Stimulated activated naive CD4-positive, alpha-beta T cell (primary cell): ENCODE measurements around the gene PHACTR2.
A peak's percentile ranks its signal among the peaks of the same experiment; 100 is the strongest.

Source experiments
- DNase-seq, 6 experiments: peaks; one replicate each; lab custom pipeline; 2025; lab: John Stamatoyannopoulos, UW

The PHACTR2 gene

DNA sequence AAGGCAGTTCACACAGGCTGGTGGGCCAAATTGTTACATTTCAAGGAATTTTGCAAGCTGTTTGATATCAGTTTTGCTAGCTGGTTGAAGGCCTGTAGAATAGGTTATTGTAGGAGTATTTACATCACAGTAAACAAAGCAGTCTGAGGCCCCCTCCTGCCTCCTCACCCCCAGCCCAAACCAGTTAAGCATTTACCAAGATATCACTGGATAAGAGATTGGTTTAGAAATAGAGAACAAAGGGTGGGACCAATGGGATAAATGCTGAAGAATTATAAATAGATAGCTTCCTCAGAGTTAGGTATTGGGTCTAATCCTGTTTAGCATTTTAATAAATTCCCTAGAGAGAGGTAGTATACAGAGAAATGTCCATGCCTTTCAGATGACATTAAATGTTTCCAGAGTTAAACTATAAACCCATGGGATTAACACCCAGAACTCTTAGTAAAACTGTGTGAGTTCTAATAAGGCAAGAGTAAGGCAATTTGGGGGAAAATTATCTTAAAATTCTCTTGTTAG is 2.3 kb upstream of the PHACTR2 start:
- DNase-seq: no peak

GRCh38 chr6:143675946-143676345 is 1.8 kb upstream of the PHACTR2 start:
- no peak for DNase-seq

- no peak for DNase-seq
Measured at GRCh38 chr6:143676437-143677045, 1.2 kb upstream of the PHACTR2 start.

DNA sequence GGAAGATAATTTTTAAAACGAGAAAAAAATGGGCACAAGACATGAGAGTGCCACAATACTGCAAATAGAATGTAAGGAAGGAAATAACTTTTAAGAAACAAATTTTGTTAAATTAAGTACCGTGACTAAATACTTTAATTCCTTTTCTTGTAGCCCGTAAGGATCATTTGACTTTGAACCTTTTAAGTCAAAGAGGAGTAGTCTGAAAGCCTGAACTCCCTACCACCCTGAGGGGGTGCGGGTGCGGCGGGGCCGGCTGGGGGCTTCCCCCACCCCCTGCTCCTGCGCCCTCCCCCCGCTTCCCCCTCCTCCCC is 231 bp upstream of the PHACTR2 start:
- DNase-seq: no peak

DNA sequence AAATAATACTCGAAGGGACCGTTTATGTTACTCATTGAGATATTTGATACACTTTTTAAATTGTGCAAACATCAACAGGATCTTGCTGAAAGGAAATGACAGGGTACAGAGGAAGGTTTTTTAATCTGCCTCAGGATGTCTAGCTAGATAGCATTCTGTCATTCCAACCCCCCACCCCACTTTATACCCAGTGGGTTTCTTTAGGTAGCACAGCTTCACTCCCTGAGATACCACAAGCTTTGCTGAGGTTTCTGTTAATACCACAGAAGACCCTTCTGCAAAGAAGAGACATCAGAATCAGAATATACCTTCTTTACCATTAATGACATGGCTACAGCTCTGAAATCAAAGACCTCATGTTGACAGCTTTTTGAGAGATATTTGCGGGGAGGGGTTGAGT is 1.3 kb downstream of the PHACTR2 start:
- DNase-seq: peak in 2 of 6 experiments; percentile 2 to 11

- DNase-seq: no peak
Measured at GRCh38 chr6:143680141-143680540, 2.4 kb downstream of the PHACTR2 start.

- DNase-seq: no peak
Measured at GRCh38 chr6:143682805-143683204, 5.0 kb downstream of the PHACTR2 start.

DNA sequence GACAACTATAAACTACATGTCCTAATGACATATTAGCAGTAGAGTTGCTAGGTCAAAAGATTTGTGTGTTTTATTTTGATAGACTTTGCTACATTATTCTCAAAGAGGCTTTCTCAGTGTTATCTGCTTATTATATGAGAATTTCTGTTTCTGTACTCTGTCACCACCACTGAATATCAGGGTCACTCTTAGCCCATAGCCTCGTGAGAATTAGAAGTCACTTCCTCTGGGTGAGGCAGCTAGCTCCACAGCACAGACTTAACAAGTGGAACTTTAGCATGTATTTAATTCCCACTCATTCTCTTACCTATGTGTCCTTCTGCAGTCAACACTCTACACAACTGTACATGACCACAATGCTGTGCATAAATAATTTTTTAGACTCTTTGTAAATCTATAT is 6.7 kb downstream of the PHACTR2 start:
- DNase-seq: no peak

GRCh38 chr6:143685653-143686052 is 7.9 kb downstream of the PHACTR2 start:
- DNase-seq: no peak

GRCh38 chr6:143687591-143687990 is 9.8 kb downstream of the PHACTR2 start:
- DNase-seq: no peak

- DNase-seq: no peak
Measured at GRCh38 chr6:143688681-143689080, 10.9 kb downstream of the PHACTR2 start.

DNA sequence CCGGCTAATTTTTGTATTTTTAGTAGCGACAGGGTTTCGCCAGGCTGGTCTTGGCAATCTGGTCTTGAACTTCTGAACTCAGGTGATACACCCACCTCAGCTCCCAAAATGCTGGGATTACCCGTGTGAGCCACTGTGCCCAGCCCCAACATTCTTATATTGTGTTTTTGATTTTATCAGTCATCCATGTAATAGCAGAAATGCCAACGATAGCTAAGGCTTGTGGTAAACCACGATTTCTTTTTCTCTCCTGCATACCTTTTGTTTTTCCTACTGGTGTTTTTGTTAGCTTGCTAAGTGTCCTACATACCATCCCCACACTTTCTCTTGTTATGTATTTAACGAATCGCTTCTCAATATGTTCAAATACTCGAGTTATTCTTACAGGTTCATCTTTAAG is 12.1 kb downstream of the PHACTR2 start:
- no peak for DNase-seq

GRCh38 chr6:143691155-143691554 is 13.4 kb downstream of the PHACTR2 start:
- DNase-seq: no peak

GRCh38 chr6:143691900-143692636 is 14.3 kb downstream of the PHACTR2 start:
- no peak for DNase-seq

- DNase-seq: no peak
Measured at GRCh38 chr6:143692696-143693095, 14.9 kb downstream of the PHACTR2 start.

DNA sequence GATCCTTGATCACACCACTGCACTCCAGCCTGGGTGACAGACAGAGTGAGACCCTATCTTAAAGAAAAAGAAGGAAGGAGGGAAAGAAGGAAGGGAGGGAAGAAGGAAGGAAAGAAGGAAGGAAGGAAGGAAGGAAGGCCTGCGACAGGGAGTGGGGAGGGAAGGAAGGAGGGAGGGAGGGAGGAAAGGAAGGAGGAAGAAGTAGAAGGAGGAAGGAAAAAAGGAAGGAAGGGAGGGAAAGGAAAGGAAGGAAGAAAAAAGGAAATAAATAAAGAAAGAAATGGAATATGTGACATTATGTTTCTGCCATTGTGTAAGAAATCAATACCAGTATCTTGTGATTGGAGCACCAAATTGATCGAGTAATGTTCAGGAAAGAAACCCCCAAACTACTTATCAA is 16.2 kb downstream of the PHACTR2 start:
- no peak for DNase-seq

DNA sequence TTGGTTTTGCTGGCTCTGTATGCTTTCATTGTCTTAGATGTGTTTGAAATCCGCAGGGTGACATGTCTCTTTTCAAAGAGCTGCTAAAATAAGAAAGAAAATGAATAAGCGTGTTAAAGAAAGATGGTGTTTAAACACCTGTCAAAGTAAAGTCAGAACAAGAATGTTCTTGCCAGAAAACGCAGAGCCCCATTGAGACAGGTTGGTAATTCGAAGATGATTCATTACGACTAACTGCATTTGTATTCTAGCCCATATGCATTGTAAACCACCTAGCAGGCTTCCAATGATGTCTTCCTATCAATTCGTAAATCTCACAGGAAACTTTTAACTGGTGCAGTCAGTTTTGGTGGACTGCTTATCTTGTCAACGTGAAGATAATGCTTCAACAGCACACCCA is 16.8 kb downstream of the PHACTR2 start:
- DNase-seq: no peak

DNA sequence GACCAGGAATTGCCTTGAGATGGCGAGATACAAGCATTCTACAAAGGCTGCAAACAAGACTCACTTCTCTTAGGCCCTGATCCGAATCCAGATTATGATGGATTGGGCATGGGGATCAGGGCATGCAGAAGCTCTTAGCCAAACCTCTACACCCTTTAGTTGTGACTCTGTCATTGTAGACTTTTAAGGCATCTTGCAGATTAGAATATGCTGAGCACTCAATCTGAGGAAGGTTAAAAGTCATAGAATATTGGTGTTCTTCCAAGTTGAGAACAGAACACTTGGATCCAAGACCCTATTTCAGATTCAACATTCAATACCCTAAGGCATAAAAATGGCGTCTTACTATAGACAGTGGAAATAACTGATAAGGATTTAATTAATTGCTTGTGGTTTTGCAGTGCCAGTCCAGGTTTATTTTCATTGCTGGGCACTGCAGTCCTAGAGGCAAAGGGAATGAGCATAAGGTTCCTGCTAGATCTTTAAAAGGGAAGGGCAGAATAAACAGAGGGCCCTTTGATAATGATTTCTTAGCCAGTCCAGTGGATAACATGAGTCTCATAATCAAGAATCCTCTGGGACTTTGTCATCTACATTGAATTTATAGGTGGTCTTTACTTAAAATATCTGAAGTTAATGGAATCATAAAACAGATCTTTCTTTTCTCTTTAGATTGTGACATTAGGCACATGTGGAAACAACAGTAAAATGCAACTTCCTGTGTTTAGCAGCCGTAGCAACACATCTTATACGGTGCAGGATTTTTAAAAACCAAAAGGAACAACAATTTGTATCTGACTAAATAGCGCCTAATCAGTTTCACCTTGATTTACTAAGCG is 17.6 kb downstream of the PHACTR2 start:
- DNase-seq: no peak

DNA sequence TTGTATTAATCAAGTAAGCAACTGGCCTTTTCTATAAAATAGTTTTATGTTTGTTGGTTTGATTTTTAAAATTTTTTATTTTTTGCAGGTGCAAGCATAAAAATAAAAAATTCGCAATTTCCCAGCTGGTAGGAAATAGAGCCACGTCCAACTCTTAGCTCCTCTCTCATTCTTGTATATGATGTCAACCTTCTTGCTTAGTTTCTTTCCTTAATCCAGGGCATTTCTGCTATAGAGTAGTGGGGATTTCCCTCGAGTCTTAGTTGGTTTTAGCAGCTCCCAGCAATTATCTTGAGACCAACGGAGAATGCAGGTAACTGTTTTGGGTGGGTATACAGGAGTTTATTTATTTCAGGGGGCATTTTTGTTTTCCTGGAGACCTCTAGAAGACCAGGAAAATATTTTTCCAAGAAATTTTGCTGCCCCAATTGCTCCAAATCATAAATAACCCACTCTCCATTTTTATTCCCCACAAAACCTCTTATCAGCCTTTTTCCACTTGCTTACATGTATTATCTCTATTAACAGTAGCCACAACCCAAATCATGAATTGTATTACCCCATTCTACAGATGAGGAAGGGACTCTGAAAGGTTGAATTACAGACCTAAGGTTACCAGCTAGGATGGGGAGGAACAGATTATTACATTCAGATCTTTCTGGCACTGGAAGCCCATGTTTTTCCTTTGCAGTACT is 18.4 kb downstream of the PHACTR2 start:
- DNase-seq: no peak

GRCh38 chr6:143696664-143697000 is 18.9 kb downstream of the PHACTR2 start:
- no peak for DNase-seq

DNA sequence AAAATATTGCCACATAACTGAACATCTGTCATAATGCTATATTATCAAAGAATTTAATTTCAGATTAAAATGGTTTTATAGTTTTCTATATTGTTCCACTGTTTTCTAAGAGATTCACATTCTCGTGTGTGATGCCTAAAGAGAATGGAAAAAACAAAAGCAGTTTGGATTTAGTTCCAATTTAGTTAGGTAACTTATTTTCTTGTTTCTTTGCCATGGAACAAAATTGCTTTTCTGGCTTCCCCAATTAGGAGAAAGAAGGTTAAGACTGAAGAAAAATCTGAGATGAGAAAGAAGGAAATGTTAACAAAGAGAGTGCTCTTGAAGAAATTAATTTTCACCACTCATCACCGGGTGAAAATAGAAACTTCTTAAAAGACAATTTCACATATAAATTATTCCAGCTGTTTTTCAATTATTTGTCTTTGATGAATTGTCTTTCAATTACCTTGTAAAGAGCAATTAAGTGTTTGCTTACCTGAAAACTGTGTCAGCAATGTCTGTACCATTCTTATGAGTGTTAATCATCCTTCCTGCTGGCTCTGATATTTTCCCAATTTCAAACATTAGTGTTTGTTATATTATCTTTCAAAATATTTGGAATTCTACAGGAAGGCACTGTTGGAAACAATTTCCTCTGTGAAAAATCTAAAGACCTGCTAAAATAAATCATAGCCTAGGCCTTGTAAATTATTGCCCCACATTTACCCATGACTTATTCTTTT is 19.5 kb downstream of the PHACTR2 start:
- no peak for DNase-seq

- no peak for DNase-seq
Measured at GRCh38 chr6:143698329-143698728, 20.6 kb downstream of the PHACTR2 start.
